ENCODE data around the gene PLCH2. TPM values are rescaled to one million over a fixed set of nuclear protein-coding genes. Genes with fewer than 3 reads are reported as not detected.
A peak's percentile ranks its signal among the peaks of the same experiment; 100 is the strongest.

Gene PLCH2
- total and polyA plus RNA-seq, 2 donors (not counting 1 experiment from before 2014, with no cell fraction given), result 20.0 to 34.9 TPM

GRCh38 chr1:2554621-2555387, 78.7 kb downstream of the PLCH2 start:
- Histone ChIP-seq H3K4me2 (replicated peaks; ENCODE audit: low read depth, low read length, poor library complexity, severe bottlenecking) (peak overlapping the region; percentile 100), H3K4me3 (ENCODE audit: control extremely low read depth in 1 of 5, extremely low read depth in 1 of 5, insufficient read depth in 1 of 5, low read depth in 2 of 5, low read length in 4 of 5) (peak overlapping the region in 4 of 5 experiments; percentile 83 to 91 (median 88)), H2AFZ (ENCODE audit: insufficient read depth, low read depth, low read length, poor library complexity, severe bottlenecking) (peak overlapping the region; percentile 74), H3K9me3 (ENCODE audit: control extremely low read depth in 1 of 3, control insufficient read depth in 2 of 3, insufficient read depth in 1 of 3, low read length in 2 of 3) (peaks cover 0 to 3% (median 0%) of the 10 kb centered on the region in 3 donors), H3K9ac (ENCODE audit: low read length) (peak overlapping the region; percentile 90), H3K36me3 (replicated peaks in 1 of 2; ENCODE audit: control extremely low read depth in 1 of 2, control insufficient read depth in 1 of 2, extremely low read depth in 1 of 2, insufficient read depth in 2 of 2, low read length in 1 of 2) (peaks cover 0 to 19% of the 10 kb centered on the region in 2 experiments), H4K20me1 (ENCODE audit: control insufficient read depth, insufficient read depth, low read length, poor library complexity, severe bottlenecking) (peaks cover 19% of the 10 kb centered on the region), H3K79me2 (ENCODE audit: control insufficient read depth, insufficient read depth, low read length) (peaks cover 31% of the 10 kb centered on the region), H3K27ac (ENCODE audit: low read length in 2 of 2) (peak overlapping the region; percentile 87 to 99), H3K27me3 (replicated peaks in 1 of 4; ENCODE audit: control extremely low read depth in 1 of 4, control insufficient read depth in 3 of 4, insufficient read depth in 4 of 4, low read length in 3 of 4) (no peaks in the 10 kb centered on the region), H3K4me1 (ENCODE audit: control insufficient read depth in 2 of 2, insufficient read depth in 2 of 2, low read length in 2 of 2) (peaks cover 42 to 54% of the 10 kb centered on the region in 2 donors)
- 30% methylated on average over 16 of the region's 19 CpGs for WGBS (ENCODE audit: insufficient coverage)
- peak overlapping the region; percentile 97 for H3K27ac Mint-ChIP-seq
- ATAC-seq (ENCODE audit: low read depth) (peak; percentile 28), DNase-seq (peak; percentile 85)
- no peaks in the 10 kb centered on the region for H3K9me3 Mint-ChIP-seq (ENCODE audit: insufficient read depth)
- intact Hi-C loops (cut with micrococcal nuclease), result loop anchor here (1.0 kb wide), 1 partner anchor 23 kb away; no protein-coding TSS in a partner anchor
- H3K4me3 Mint-ChIP-seq, result peak overlapping the region; percentile 95
- peak; percentile 57 for TF ChIP-seq CTCF (IDR thresholded peaks at IDR 0.05)
- TF ChIP-seq EZH2 (IDR thresholded peaks at IDR 0.05; ENCODE audit: borderline replicate concordance, insufficient read depth, low read depth, low read length, poor library complexity, severe bottlenecking), result no peak
- H3K4me1 Mint-ChIP-seq, result peaks cover 58% of the 10 kb centered on the region
- no peaks in the 10 kb centered on the region for H3K27me3 Mint-ChIP-seq
- CTCF ChIA-PET, result interaction anchor here (0.6 to 3.9 kb wide), 11 partner anchors 9 to 870 kb away, joined by 3 to 47 read pairs (median 4); partner anchors contain the start of gene PRXL2B
- POLR2A ChIA-PET, result interaction anchor here (1.1 to 3.0 kb wide), 5 partner anchors 8 to 360 kb away, joined by 3 to 77 read pairs (median 30); partner anchors contain the start of gene PRXL2B

Other genes starting within 250 kb of the PLCH2 start
- 74.9 and 75.3 TPM in 2 replicates for gene SKI, start 248.0 kb upstream of the PLCH2 start, total RNA-seq
- 14.9 and 25.3 TPM in 2 replicates for gene SKI, start 248.0 kb upstream of the PLCH2 start, polyA plus RNA-seq
- 30.4 and 32.6 TPM in 2 replicates for gene MORN1, start 84.7 kb upstream of the PLCH2 start, total RNA-seq
- gene MORN1, start 84.7 kb upstream of the PLCH2 start, polyA plus RNA-seq, result 9.8 and 10.2 TPM in 2 replicates
- gene RER1, start 84.4 kb upstream of the PLCH2 start, total RNA-seq, result 117 and 118 TPM in 2 replicates
- 78.5 and 90.0 TPM in 2 replicates for gene RER1, start 84.4 kb upstream of the PLCH2 start, polyA plus RNA-seq
- gene PEX10, start 63.7 kb upstream of the PLCH2 start, total RNA-seq, result 16.5 and 18.4 TPM in 2 replicates
- 11.0 and 13.5 TPM in 2 replicates for gene PEX10, start 63.7 kb upstream of the PLCH2 start, polyA plus RNA-seq
- 80.5 and 86.3 TPM in 2 replicates for gene PANK4, start 50.3 kb downstream of the PLCH2 start, total RNA-seq
- gene PANK4, start 50.3 kb downstream of the PLCH2 start, polyA plus RNA-seq, result 38.0 and 41.7 TPM in 2 replicates
- not detected in 2 replicates for gene HES5, start 54.0 kb downstream of the PLCH2 start, total RNA-seq
- 0.23 TPM in 1 of 2 replicates, not detected in the other for gene HES5, start 54.0 kb downstream of the PLCH2 start, polyA plus RNA-seq
- 239 and 243 TPM in 2 replicates for gene TNFRSF14, start 80.1 kb downstream of the PLCH2 start, total RNA-seq
- gene TNFRSF14, start 80.1 kb downstream of the PLCH2 start, polyA plus RNA-seq, result 427 and 457 TPM in 2 replicates
- gene PRXL2B, start 110.5 kb downstream of the PLCH2 start, total RNA-seq, result 27.0 and 27.9 TPM in 2 replicates
- gene PRXL2B, start 110.5 kb downstream of the PLCH2 start, polyA plus RNA-seq, result 10.0 and 13.0 TPM in 2 replicates
- 0.22 TPM in 1 of 2 replicates, not detected in the other for gene MMEL1, start 156.7 kb downstream of the PLCH2 start, total RNA-seq
- gene MMEL1, start 156.7 kb downstream of the PLCH2 start, polyA plus RNA-seq, result not detected in 2 replicates

All from B cell (primary cell).